ENCODE measurements around the gene SETX.
"Not testable (repeated sequence)": the region's sequence is repeated elsewhere in the genome, so short reads cannot be mapped to it uniquely, and the experiment has no call there.

The SETX gene

GRCh38 chr9:132283863-132284262 lies 70.9 kb downstream of the SETX start:
- no peak for TF ChIP-seq CTCF (conservative IDR thresholded peaks at IDR 0.05; ENCODE audit: low read length)
- DNase-seq (ENCODE audit: low read depth), result peak; percentile 31
- H3K4me3 ChIP-seq (ENCODE audit: low read length), result no peak overlapping the region

- TF ChIP-seq CTCF (conservative IDR thresholded peaks at IDR 0.05; ENCODE audit: low read length), result no peak
- no peak for DNase-seq (ENCODE audit: low read depth)
- no peak overlapping the region for H3K4me3 ChIP-seq (ENCODE audit: low read length)
Observed at GRCh38 chr9:132283165-132283564, 71.6 kb downstream of the SETX start.

GRCh38 chr9:132274861-132275260 lies 79.9 kb downstream of the SETX start:
- no peak overlapping the region for H3K4me3 ChIP-seq (ENCODE audit: low read length)
- TF ChIP-seq CTCF (conservative IDR thresholded peaks at IDR 0.05; ENCODE audit: low read length), result no peak
- no peak for DNase-seq (ENCODE audit: low read depth)

GRCh38 chr9:132269704-132270516 lies 84.9 kb downstream of the SETX start:
- not testable (repeated sequence) for H3K4me3 ChIP-seq (ENCODE audit: low read length); DNase-seq (ENCODE audit: low read depth)

- DNase-seq (ENCODE audit: low read depth), result peak; percentile 61
Observed at GRCh38 chr9:132268725-132269352, 85.9 kb downstream of the SETX start.

GRCh38 chr9:132267660-132268059 lies 87.1 kb downstream of the SETX start:
- no peak overlapping the region for H3K4me3 ChIP-seq (ENCODE audit: low read length)
- no peak for DNase-seq (ENCODE audit: low read depth)
- no peak for TF ChIP-seq CTCF (conservative IDR thresholded peaks at IDR 0.05; ENCODE audit: low read length)

More at GRCh38 chr9:132268725-132269352, 85.9 kb downstream of the SETX start:
- H3K4me3 ChIP-seq (ENCODE audit: low read length), result no peak overlapping the region
- TF ChIP-seq CTCF (conservative IDR thresholded peaks at IDR 0.05; ENCODE audit: low read length), result peak; percentile 93

GRCh38 chr9:132266017-132266416 lies 88.8 kb downstream of the SETX start:
- H3K4me3 ChIP-seq (ENCODE audit: low read length), result no peak overlapping the region
- DNase-seq (ENCODE audit: low read depth), result no peak
- no peak for TF ChIP-seq CTCF (conservative IDR thresholded peaks at IDR 0.05; ENCODE audit: low read length)
